ENCODE data around the gene ZNF335. TPM values are rescaled to one million over a fixed set of nuclear protein-coding genes. Genes with fewer than 3 reads are reported as not detected.
A peak's percentile ranks its signal among the peaks of the same experiment; 100 is the strongest.

The ZNF335 gene
- total and polyA plus RNA-seq, 2 of the 13 experiments (the other 11 are each of a cell fraction or from before 2014, with no cell fraction given), result 9.7 to 13.7 TPM

GRCh38 chr20:45909817-45910669 lies 62.0 kb downstream of the ZNF335 start (continued):
- no peak for TF ChIP-seq RNF219 (CRISPR knock-in tag; IDR thresholded peaks at IDR 0.05)
- TF ChIP-seq SMAD3 (CRISPR knock-in tag; IDR thresholded peaks at IDR 0.05), result no peak
- TF ChIP-seq DZIP1 (CRISPR knock-in tag; IDR thresholded peaks at IDR 0.05), result 0 out of 2 replicates have a peak, but pooled peaks have one; percentile 48
- no peak for TF ChIP-seq ZNF3 (CRISPR knock-in tag; IDR thresholded peaks at IDR 0.05)
- peak; percentile 18; the same call in 1 of the 2 replicates for TF ChIP-seq ZNF441 (CRISPR knock-in tag; IDR thresholded peaks at IDR 0.05; ENCODE audit: borderline replicate concordance)
- peak; percentile 35; the same call in 1 of the 2 replicates for TF ChIP-seq ERF (CRISPR knock-in tag; IDR thresholded peaks at IDR 0.05)
- TF ChIP-seq MTF2 (CRISPR knock-in tag; IDR thresholded peaks at IDR 0.05; ENCODE audit: borderline replicate concordance), result no peak
- TF ChIP-seq SSRP1 (CRISPR knock-in tag; IDR thresholded peaks at IDR 0.05), result no peak
- TF ChIP-seq ZNF543 (CRISPR knock-in tag; IDR thresholded peaks at IDR 0.05), result peak; percentile 56
- TF ChIP-seq, protein P1, sequence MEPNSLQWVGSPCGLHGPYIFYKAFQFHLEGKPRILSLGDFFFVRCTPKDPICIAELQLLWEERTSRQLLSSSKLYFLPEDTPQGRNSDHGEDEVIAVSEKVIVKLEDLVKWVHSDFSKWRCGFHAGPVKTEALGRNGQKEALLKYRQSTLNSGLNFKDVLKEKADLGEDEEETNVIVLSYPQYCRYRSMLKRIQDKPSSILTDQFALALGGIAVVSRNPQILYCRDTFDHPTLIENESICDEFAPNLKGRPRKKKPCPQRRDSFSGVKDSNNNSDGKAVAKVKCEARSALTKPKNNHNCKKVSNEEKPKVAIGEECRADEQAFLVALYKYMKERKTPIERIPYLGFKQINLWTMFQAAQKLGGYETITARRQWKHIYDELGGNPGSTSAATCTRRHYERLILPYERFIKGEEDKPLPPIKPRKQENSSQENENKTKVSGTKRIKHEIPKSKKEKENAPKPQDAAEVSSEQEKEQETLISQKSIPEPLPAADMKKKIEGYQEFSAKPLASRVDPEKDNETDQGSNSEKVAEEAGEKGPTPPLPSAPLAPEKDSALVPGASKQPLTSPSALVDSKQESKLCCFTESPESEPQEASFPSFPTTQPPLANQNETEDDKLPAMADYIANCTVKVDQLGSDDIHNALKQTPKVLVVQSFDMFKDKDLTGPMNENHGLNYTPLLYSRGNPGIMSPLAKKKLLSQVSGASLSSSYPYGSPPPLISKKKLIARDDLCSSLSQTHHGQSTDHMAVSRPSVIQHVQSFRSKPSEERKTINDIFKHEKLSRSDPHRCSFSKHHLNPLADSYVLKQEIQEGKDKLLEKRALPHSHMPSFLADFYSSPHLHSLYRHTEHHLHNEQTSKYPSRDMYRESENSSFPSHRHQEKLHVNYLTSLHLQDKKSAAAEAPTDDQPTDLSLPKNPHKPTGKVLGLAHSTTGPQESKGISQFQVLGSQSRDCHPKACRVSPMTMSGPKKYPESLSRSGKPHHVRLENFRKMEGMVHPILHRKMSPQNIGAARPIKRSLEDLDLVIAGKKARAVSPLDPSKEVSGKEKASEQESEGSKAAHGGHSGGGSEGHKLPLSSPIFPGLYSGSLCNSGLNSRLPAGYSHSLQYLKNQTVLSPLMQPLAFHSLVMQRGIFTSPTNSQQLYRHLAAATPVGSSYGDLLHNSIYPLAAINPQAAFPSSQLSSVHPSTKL (CRISPR knock-in tag; IDR thresholded peaks at IDR 0.05), result peak; percentile 78
- peak; percentile 70; the same call in 1 of the 2 replicates for TF ChIP-seq PATZ1 (CRISPR knock-in tag; IDR thresholded peaks at IDR 0.05)
- TF ChIP-seq CAMTA2 (CRISPR knock-in tag; IDR thresholded peaks at IDR 0.05; ENCODE audit: borderline replicate concordance), result peak; percentile 17; the same call in 1 of the 2 replicates
- no peak for TF ChIP-seq ZNF335 (CRISPR knock-in tag; IDR thresholded peaks at IDR 0.05)
- TF ChIP-seq THAP11 (CRISPR knock-in tag; IDR thresholded peaks at IDR 0.05), result peak; percentile 27; the same call in 1 of the 2 replicates
- no peak for TF ChIP-seq ZNF615 (CRISPR knock-in tag; IDR thresholded peaks at IDR 0.05; ENCODE audit: borderline replicate concordance)

Measured in HepG2 (cell line).